ENCODE data around the gene CCDC102B. TPM values are rescaled to one million over a fixed set of nuclear protein-coding genes. Genes with fewer than 3 reads are reported as not detected.
"Not testable (repeated sequence)": the region's sequence is repeated elsewhere in the genome, so short reads cannot be mapped to it uniquely, and the experiment has no call there.

CCDC102B gene
- total RNA-seq, 1 donor from 2014 or later, result 9.4 TPM

DNA sequence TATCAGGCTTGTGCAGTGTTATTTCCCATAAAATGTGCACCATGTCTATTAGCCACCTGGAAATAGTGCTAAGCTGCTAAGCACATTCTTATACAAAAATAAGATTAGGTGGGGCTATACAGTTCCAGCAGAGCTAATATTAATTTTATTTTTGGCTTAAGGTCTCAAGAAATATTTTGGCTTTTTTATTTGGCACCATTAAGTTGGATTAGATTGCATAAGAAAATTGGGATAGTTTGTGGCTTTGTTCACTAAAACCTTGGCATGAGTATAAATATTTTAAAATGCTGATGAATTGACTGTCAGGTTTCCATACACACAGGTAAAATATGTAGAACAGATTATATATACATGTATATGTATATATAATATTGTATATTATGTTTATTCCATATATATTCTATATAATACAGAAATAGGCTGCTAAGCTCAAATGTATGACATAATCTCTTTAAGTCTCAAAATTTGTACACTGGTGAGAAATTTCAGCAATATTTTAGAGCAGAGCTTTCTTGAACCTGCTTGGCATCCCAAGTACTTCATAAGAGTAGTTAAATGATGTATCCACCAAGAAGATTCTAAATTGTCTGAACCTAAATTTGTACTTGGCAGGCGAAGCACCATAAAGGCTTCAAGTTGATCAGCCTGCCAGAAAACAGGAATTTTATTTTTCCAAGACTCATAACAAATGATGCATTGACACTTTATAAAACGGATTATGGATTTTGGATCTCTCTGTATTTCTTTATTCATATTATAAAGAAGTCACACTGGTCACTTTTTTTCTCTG, 32.6 kb downstream of the CCDC102B start:
- no peak for DNase-seq (ENCODE audit: low spot score)

DNA sequence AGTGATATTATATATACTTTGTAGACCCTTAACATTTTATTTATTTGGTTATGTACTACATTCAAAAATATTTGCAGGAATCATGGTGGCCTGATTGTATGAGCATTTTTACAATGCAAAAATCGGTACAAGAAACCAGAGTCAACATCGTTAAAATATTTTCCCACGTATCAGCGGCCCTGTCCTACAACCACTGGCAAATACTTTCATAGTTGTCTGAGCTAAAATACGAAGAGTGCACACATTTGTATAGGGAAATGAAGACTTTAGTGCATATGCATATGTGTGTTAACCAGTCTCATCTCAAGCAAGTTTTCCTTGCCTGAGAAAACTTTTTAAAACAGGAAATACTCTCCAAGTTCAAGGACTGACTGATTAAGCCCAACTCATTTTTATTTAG, 35.9 kb downstream of the CCDC102B start:
- DNase-seq (ENCODE audit: low spot score), result no peak

DNA sequence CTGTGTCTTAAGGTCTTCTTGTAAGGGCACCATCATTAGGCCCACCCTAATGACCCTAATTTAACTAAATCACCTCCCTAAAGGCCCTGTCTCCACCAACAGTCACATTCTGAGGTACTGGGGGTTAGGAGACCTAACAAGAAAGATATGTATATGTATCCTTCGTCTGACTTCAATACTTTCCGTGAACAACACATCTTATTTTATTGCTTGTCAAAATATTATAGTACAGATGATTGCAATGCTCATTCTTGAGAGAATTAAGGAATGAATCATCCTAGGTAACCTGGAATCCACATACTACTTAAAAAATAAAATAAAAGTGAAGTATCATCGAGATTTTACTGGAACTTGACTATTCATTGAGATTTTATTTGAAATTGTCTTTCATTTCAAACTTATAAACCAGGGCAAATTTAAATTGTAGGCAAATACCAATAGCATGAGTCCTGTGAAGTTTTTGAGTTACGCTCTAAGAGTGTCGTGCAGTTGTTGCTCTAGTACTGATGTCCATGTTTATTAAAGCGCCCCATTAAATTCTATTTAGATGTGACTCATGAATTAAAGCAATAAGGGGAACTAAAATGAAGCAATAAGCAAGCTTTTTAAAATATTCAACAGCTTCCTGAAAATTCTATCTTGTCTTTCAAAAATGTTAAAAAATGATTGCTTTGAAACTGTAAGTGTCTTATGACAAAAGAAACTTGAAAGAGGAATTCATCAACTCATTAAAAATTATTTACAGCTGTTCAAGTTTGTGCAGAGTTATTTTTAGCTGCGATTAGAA, 40.0 kb downstream of the CCDC102B start:
- DNase-seq (ENCODE audit: low spot score), result no peak

DNA sequence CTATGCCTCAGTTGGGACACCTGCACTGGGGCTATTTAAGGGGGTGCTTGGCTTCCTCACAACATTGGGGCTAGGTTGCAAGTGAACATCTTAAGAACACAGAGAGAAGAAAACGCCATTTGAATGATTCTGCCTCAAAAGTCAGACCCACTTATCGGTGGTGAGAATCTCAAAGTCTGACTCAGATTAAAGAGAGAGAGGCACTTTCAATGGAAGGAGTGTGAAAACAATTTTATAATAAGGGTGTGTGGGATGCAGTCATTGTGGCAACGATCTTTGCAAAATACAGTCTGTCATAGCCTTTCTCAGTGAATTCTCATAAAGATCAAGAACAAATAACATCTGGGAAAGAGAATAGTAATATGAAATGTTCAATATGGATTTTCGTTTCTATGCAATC, 41.8 kb downstream of the CCDC102B start:
- DNase-seq (ENCODE audit: low spot score), result no peak

DNA sequence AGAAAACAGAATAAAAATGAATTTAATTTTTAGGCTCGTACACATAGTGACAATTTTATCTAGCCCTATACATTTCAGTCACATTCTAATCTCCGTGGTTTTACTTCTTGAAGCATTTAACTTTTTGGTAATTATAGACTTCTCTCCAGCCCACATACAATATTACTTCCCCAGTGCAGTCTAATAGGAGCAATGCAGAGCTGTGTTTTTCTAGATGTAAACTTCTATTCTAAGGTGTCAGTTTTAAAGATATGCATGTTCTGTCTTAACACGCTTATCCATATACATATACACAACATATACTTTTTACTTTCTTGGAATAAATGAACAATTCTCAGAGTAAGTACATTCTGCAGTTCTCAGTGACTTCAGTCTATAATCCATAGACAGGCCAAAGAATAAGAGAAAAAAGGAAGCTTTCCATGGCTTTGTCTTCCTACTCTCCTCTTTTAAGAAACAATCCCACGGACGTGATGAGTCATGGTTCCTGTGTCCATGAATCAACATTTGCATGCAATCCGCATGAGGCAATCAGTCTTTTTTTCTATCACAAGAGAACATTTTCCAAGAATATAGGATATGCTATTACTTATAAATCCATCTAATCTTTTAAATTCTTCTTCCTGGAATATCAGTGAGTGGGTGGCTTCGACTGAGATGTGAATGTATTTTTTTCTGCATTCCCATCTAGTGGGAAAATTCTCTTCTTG, 42.8 kb downstream of the CCDC102B start:
- peak; percentile 16 for DNase-seq (ENCODE audit: low spot score)

DNA sequence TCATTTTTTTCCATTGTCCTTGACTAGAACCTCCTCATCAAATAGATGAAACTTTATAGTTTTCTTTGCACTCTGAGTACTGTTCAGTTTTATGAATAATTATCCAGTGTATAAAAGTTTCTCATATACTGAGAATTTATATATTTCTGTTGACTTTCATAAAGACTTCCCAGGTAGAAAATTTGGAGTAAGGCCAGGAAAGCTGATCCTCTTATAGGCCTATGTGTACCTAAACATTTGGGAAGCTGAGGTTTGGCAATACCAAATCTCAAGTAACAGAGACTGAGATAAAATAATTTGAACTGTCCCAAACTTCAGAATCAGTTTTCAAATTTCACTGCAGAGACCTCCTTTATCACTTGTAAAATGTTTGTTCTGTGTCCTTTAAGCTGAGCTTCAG, 43.4 kb downstream of the CCDC102B start:
- no peak for DNase-seq (ENCODE audit: low spot score)

DNA sequence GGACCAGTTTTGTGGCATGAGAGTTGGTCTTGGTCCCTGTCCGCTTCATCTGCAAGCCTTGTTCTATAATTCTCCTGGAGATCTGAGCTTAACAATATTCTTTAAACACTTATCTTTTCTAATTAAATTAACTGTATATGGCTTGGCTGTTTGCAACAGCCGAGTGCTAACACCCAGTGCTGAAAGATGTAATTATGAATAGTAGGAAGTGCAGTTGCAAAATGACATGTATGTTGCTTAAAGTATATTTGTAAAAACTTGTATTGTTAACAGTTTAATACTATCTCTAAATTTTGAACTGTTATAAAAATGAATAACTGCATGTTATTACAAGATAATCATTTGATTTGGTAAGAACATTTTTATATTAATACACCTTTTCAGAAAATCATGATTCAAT, 45.1 kb downstream of the CCDC102B start:
- no peak for DNase-seq (ENCODE audit: low spot score)

DNA sequence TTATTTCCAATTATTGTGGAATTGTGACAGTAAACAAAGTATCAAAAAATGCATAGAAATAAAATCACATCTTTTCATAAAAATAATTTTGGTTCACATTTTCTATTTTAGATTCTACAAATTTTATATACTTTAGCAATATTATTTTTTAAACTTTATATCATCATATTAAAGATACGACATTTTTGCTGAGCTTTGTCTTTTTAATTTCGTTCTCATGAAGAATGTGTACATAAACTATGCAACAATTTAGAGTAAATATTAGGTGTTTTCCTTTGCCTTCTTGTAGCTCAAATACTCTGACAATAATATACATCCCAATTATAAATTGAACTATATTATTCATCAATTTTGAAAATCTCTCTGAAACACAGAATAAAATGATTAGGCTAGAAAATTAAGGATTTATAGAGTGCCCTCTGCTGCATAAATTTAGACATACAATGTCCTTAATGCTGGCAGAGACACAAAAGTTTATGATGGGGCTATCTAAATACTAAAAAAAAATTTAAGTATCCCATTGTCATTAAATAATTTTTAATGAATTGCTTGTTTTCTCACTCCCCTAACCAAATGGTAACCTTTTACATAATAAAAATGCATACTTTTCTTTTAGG, 45.7 kb downstream of the CCDC102B start:
- DNase-seq (ENCODE audit: low spot score), result no peak

DNA sequence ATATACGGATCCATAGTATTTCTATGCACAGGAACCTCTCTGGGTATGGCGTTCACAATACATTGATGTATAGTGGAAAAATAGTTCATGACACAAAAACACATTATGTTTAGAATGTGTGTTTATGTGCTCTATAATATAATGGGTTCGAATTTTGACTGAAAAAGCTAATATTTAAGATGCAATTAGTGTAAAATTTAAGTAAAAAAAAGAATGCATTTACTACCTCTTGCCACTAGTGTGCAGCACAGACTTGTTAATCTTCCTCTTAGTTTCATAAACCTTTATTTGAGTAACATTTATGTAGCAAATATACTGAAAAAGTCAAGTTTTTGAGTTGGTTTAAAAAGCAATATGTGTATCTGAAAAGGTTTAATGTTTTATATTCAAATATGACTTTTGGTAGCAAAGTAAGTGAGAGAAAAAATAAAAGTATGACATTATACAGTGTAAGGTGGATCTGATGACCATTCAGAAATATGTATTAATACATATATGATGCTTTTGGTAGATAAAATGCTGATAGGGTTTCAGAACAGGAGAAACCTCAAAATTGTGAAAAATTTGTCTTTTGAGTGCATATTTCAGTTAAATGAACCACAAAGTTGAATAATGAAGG, 49.4 kb downstream of the CCDC102B start:
- DNase-seq (ENCODE audit: low spot score), result no peak

DNA sequence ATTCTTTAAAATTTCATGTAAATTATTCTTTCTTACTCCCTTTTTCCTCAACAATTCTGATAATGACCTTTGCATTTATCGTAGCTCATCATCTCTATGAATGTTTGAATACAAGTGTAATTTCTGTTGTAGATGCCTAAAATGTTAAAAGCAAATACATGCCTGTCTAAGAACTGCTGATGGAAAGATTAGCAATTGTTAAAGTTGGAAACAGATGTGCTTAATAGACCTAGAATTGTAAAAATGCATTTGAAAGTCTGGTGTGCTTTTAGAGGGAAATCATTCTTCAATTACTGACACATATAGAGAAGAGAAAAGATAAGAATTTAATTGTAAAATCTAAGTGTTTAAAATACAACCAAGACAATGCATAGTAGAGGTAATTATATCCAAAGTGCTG, 50.4 kb downstream of the CCDC102B start:
- no peak for DNase-seq (ENCODE audit: low spot score)

DNA sequence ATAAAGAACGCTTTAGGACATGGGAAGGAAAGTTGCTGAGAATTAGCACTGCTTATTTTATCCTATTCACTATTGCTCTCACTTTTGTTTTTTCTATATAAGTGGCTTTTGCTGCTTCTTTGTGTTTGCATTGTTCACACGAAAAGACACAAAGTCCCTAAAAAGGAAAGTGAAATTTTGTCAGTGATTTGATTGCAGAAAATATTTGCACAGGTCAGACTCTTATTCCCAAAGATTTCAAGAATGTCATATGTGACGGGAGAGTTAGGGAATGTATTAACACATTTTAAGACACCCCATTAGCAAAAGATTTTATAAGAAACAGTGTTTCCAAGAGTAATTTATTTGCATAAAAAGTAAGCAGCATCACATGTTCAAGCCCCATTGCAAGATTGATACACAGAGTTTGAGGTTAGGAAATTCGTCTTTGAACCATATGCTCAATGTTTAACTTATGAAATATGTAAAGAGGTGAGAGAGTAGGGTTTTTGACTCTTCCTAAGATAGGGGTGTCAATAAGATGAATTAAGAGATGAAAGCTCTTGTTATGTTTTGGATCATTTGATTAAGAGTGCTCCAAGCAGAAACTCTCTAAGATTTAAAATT, 57.0 kb downstream of the CCDC102B start:
- no peak for DNase-seq (ENCODE audit: low spot score)

DNA sequence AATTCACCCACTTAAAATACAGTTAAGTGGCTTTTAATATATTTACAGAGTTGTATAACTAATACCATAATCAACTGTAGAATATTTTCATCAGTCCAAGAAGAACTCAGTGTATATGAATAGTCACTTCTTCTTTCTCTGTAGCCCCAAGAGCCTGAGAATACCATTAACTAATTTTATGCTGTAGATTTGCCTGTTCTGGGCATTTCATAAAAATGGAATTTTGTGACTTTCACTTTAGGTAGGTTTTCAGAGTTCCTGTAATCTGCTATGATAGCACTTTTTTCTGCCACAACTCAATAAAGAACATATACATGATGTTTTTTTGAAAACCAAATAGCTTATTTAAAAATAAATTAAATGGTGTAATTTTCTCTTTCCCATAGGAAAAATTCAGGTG, 57.6 kb downstream of the CCDC102B start:
- DNase-seq (ENCODE audit: low spot score), result no peak

DNA sequence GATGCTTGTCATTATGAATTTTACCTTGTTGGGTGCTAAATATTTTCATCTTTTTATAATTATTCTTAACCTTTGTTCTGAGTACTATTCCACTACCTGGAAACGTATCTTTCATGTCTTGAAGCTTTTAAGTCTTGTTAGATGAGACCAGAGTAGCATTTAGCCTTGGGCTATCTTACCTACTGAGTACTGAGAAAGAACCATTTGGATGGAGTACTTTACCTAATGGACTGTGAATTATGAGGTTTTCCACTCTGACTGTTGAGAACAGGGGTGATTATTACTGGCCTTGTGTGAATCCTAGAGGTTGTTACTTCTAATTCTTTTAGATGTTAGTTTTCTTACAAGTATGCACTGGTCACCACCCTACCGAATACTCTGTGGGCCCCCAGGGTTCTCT, 63.5 kb downstream of the CCDC102B start:
- no peak for DNase-seq (ENCODE audit: low spot score)

DNA sequence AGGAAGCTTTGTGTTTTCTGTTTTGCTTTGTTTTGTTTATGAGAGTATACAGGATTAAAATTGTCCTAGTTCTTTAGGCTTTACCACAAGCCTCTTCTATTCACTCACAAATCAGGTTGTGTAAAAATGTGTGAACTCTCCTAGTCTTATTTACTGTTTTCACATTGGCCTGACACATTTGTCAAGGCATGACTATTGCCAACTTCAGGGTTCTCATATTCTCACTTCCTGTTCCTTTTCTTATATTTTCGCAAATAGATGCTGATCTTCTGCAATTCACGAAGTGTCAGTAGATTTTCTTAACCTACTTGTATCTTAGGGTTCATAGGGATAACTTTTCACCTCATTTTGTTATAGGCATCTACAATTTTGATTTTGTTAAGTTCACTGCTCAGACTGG, 67.1 kb downstream of the CCDC102B start:
- no peak for DNase-seq (ENCODE audit: low spot score)

DNA sequence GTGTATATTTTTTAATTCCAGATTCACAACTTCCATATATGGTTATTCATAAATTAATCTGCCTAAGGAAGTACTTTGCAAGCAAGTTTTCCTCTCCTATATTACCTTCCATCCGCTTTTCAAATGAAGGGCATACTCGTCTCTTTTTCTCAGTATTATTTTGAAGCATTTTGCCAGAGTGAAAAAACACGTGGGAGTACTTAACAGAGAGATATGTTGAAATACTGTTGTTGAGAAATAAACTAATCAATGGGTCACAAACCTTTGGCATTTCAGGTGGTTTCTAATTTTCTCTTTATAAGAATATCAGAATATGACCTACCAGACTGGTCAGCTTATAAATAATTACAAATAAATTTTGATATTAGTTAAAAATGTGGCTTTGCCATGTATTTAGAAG, 67.6 kb downstream of the CCDC102B start:
- no peak for DNase-seq (ENCODE audit: low spot score)

DNA sequence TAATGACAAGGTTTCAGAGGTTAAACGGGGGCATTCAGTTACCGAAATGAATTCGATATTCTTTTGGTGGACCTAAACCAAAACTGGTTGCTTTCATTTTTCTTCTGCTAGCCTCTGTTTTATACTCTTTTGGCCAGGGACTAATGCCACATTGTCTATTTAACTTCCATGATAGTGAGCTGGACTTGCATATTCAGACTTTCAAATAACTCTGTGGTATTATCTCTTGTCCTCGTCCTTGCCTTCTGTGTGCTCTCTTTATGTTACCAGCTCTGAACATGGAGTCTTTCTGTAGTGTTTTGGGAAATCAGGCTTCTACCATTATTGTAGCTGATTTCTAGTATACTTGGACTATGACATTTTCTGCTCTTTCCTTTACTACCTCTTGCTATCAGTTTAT, 75.1 kb downstream of the CCDC102B start:
- no peak for DNase-seq (ENCODE audit: low spot score)

DNA sequence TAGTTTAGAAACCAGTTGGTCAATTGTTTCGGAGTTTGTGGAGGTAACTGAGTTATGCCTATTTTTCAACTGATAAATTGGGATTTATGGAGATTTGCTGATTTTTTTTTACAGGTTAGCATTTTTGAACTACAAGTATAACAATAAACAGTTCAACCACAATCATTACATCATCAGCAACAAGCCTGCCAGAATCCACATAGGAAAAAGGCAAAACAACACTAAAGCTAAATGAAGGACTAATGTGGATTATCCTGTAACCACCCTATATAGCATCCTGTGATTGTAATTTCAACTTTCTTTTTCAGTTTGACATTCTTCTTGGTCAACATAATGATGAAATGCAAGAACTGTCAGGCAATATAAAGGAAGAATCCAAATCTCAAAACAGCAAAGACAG, 76.5 kb downstream of the CCDC102B start:
- no peak for DNase-seq (ENCODE audit: low spot score)

DNA sequence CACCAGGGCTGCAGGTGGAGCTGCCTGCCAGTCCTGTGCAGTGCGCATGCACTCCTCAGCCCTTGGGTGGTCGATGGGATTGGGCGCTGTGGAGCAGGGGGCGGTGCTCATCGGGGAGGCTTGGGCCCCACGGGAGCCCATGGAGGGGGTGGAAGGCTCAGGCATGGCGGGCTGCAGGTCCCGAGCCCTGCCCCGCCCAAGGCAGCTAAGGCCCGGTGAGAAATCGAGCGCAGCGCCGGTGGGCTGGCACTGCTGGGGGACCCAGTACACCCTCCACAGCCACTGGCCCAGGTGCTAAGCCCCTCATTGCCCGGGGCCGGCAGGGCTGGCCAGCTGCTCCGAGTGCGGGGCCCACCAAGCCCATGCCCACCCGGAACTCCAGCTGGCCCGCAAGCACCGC, 82.1 kb downstream of the CCDC102B start:
- DNase-seq (ENCODE audit: low spot score), result not testable (repeated sequence)

DNA sequence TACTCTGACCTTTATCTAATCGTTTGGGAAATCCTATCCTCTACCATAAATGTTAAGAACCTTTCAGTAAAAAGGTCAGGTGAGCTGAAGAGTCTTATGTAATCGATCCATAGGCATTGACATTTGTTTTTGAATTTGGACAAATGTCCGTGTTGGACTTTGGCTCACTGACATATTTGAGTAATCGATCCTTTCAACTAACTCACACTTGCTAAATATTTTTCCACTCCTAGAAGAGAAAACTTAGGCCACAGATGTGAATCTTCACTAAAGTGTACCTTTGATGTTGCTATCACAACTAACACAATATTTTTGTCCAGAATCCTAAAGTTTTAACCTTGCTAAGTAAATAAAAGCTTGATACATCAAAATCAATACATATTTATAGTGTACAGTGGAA, 89.5 kb downstream of the CCDC102B start:
- DNase-seq (ENCODE audit: low spot score), result no peak

DNA sequence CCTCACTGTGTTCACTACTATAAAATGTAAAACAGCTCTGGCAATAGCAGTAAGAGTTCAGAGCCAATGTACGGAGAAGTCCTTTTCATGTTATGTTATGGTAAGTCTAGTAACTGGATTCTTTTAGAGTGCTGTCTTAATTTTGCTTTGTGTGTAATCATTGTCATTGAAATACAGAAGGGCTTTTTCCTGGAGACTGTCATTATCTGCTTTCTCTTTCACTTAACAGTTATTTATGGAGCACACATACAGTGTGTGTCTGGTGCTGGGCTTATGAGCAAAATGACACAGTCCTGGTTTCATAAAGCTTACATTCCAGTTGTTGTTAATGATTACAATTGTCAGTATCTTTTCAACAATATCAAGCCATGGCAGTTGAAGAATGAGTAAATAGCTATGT, 95.5 kb downstream of the CCDC102B start:
- DNase-seq (ENCODE audit: low spot score), result no peak

DNA sequence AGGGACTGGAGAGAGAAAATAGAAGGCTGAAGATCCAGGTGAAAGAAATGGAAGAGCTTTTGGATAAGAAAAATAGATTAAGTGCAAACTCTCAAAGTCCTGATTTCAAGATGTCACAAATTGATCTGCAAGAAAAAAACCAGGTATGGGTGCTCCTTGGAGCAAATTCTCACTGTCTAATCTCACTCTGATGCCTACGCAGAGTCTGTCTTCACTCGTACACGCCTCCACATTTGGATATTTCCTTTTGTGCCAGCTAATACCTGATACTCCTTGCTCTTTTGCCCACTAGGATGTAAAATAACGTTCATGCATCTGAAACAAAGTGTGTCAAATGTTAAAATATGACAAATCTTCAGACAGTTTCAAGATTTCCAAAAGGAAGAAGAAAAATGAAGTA, 99.4 kb downstream of the CCDC102B start:
- no peak for DNase-seq (ENCODE audit: low spot score)

Measured in mucosa of gallbladder (tissue), 1 donor.